Endodermal cell (in vitro differentiated cells): ENCODE results near the gene IQGAP2. TPM values are rescaled to one million over a fixed set of nuclear protein-coding genes. Genes with fewer than 3 reads are reported as not detected.
A peak's percentile ranks its signal among the peaks of the same experiment; 100 is the strongest.

Experiments used
- DNase-seq: peaks from one replicate; pipeline ENCODE4 v3.0.0-alpha.2; 2017
- H3K27ac ChIP-seq: 2 replicates; pipeline ENCODE4 v1.5.1; 2013; ENCODE audit warnings: mild to moderate bottlenecking, low read depth, low read length, moderate library complexity
- H3K27me3 ChIP-seq: 2 replicates; pipeline ENCODE4 v1.6.1; 2013; ENCODE audit warnings: mild to moderate bottlenecking, low read length, moderate library complexity; ENCODE audit not compliant: insufficient read depth, control insufficient read depth, poor library complexity, severe bottlenecking
- H3K36me3 ChIP-seq: 2 replicates; pipeline ENCODE4 v1.7.0; 2013; ENCODE audit warnings: mild to moderate bottlenecking, low read length, moderate library complexity; ENCODE audit not compliant: control insufficient read depth, insufficient read depth
- H3K4me1 ChIP-seq: one replicate; pipeline ENCODE4 v1.7.0; 2013; ENCODE audit warnings: low read length; ENCODE audit not compliant: control insufficient read depth, insufficient read depth
- H3K4me3 ChIP-seq: 2 replicates; pipeline ENCODE4 v1.5.1; 2013; ENCODE audit warnings: mild to moderate bottlenecking, low read length, moderate library complexity
- H3K9ac ChIP-seq: 2 replicates; pipeline ENCODE4 v1.6.1; 2013; ENCODE audit warnings: mild to moderate bottlenecking, low read length, moderate library complexity; ENCODE audit not compliant: poor library complexity, severe bottlenecking; ENCODE audit errors: extremely low read depth
- H3K9me3 ChIP-seq: 2 replicates; pipeline ENCODE4 v1.6.1; 2013; ENCODE audit warnings: mild to moderate bottlenecking, low read length, moderate library complexity; ENCODE audit not compliant: control insufficient read depth
- H3K27ac Mint-ChIP-seq: 2 replicates; pipeline ENCODE4 v1.8.0; 2020; ENCODE audit warnings: mixed read lengths
- H3K27me3 Mint-ChIP-seq: 2 replicates; pipeline ENCODE4 v1.8.0; 2021; ENCODE audit warnings: mild to moderate bottlenecking, mixed read lengths; ENCODE audit not compliant: insufficient read depth
- H3K36me3 Mint-ChIP-seq: 2 replicates; pipeline ENCODE4 v1.8.0; 2020; ENCODE audit warnings: low read depth, mixed read lengths
- H3K4me1 Mint-ChIP-seq: 2 replicates; pipeline ENCODE4 v1.8.0; 2020; ENCODE audit warnings: mixed read lengths
- H3K4me3 Mint-ChIP-seq: 2 replicates; pipeline ENCODE4 v1.8.0; 2020; ENCODE audit warnings: mild to moderate bottlenecking, moderate library complexity, mixed read lengths
- H3K9me3 Mint-ChIP-seq: 2 replicates; pipeline ENCODE4 v1.8.0; 2020; ENCODE audit warnings: mild to moderate bottlenecking, mixed read lengths
- CTCF ChIP-seq: fragments of 200-600 bp; sonication (generic); conservative IDR thresholded peaks from 2 replicates; pipeline ENCODE4 v1.5.0; 2021; ENCODE audit warnings: antibody characterized with exemption, mild to moderate bottlenecking
- WGBS, 2 experiments: methylation state at CpG; one replicate each; pipeline versions ENCODE4 v1.1.5 to v1.1.7; 2013; ENCODE audit warnings: missing lambda C conversion rate in 2 of 2, mixed read lengths in 1 of 2; ENCODE audit not compliant: insufficient coverage in 1 of 2, insufficient read length in 1 of 2; 5-methylcytosine and 5-hydroxymethylcytosine counted together
- total RNA-seq, 2 donors: library from RNA; stranded (reverse); fragmentation: NEBNext Ultra II Directional in 1 of 2; extraction: Animal tissue kit (Norgen Biotek cat#: 25700) in 1 of 2; gene quantifications; 2 replicates in 1 of 2; 3 replicates in 1 of 2; pipeline ENCODE4 v1.2.1, GENCODE V29; 2021

Gene IQGAP2
- total RNA-seq, 2 donors from 2014 or later: 8.3 to 19.4 TPM

GRCh38 chr5:76746677-76747076 lies 343.6 kb downstream of the IQGAP2 start:
- Mint-ChIP-seq H3K36me3 (no peaks in the 10 kb centered on the region), H3K27ac (no peak overlapping the region), H3K9me3 (no peaks in the 10 kb centered on the region), H3K4me1 (no peaks in the 10 kb centered on the region), H3K27me3 (no peaks in the 10 kb centered on the region), H3K4me3 (no peak overlapping the region)
- WGBS, 2 experiments: 75 to 100% methylated on average over 1 of the region's 2 CpGs
- no peak overlapping the region for H3K27ac ChIP-seq
- H3K4me3 ChIP-seq: no peak overlapping the region
- H3K9me3 ChIP-seq: no peaks in the 10 kb centered on the region
- no peaks in the 10 kb centered on the region for H3K4me1 ChIP-seq
- DNase-seq: no peak
- no peak overlapping the region for H3K9ac ChIP-seq
- no peaks in the 10 kb centered on the region for H3K36me3 ChIP-seq
- H3K27me3 ChIP-seq: no peaks in the 10 kb centered on the region
- TF ChIP-seq CTCF: peak; percentile 40

GRCh38 chr5:76747706-76748105 lies 344.6 kb downstream of the IQGAP2 start:
- Mint-ChIP-seq H3K4me3 (no peak overlapping the region), H3K9me3 (no peaks in the 10 kb centered on the region), H3K27me3 (no peaks in the 10 kb centered on the region), H3K36me3 (no peaks in the 10 kb centered on the region), H3K27ac (no peak overlapping the region), H3K4me1 (no peaks in the 10 kb centered on the region)
- no peaks in the 10 kb centered on the region for H3K36me3 ChIP-seq
- TF ChIP-seq CTCF: peak; percentile 29
- no peak overlapping the region for H3K9ac ChIP-seq
- no peak overlapping the region for H3K4me3 ChIP-seq
- no peaks in the 10 kb centered on the region for H3K9me3 ChIP-seq
- WGBS, 2 experiments: 95 to 96% methylated on average over 13 of the region's 13 CpGs
- DNase-seq: no peak
- H3K27me3 ChIP-seq: no peaks in the 10 kb centered on the region
- H3K27ac ChIP-seq: no peak overlapping the region
- H3K4me1 ChIP-seq: no peaks in the 10 kb centered on the region

DNA sequence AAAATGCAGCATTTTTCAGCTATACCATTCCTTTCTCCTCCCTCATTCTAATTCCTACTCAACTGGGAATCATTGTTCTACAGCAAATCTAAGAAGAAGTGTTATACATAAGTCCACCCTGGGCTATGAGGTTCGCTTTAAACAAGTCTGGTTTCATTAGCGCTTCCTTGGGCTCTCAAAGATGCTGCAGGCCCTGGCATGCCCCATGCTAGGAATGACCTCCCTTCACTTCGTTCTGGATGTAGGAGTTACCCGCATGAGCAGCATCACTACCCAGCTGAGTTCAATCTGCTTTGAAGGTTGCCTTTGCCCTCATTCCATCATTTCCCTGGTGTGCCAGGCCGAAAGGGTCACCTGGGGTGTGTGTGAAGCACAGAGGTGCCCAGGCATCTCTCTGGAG lies 348.2 kb downstream of the IQGAP2 start:
- H3K36me3 ChIP-seq: no peaks in the 10 kb centered on the region
- 93% methylated on average over 4 to 5 of the region's 5 CpGs for WGBS, 2 experiments
- H3K4me1 Mint-ChIP-seq: no peaks in the 10 kb centered on the region
- no peaks in the 10 kb centered on the region for H3K9me3 Mint-ChIP-seq
- H3K27me3 ChIP-seq: no peaks in the 10 kb centered on the region
- H3K4me3 ChIP-seq: no peak overlapping the region
- no peaks in the 10 kb centered on the region for H3K36me3 Mint-ChIP-seq
- H3K4me1 ChIP-seq: no peaks in the 10 kb centered on the region
- H3K27ac Mint-ChIP-seq: no peak overlapping the region
- no peak overlapping the region for H3K4me3 Mint-ChIP-seq
- H3K27ac ChIP-seq: no peak overlapping the region
- H3K9ac ChIP-seq: no peak overlapping the region
- DNase-seq: no peak
- H3K27me3 Mint-ChIP-seq: no peaks in the 10 kb centered on the region
- no peak for TF ChIP-seq CTCF
- H3K9me3 ChIP-seq: no peaks in the 10 kb centered on the region
